GM21367 (cell line): ENCODE results near the gene ZNF442.
"Not testable (repeated sequence)": the region's sequence is repeated elsewhere in the genome, so short reads cannot be mapped to it uniquely, and the experiment has no call there.

ENCODE experiments used
- ATAC-seq: cut with Tn5 transposase; IDR thresholded peaks from one replicate; pipeline ENCODE4 v1.9.1; 2021; ENCODE audit not compliant: unreplicated experiment

Gene ZNF442

GRCh38 chr19:12365236-12366162 is at the start of gene ZNF442:
TSS of gene ZNF442 (minus strand) at chr19:12365683. CDS start at chr19:12363631, 2,052 bp downstream.
- ATAC-seq = peak; percentile 81

- no peak for ATAC-seq
Measured at GRCh38 chr19:12411893-12412292, 46.4 kb upstream of the ZNF442 start.

- ATAC-seq = peak; percentile 83
Measured at GRCh38 chr19:12400633-12401502, 35.4 kb upstream of the ZNF442 start, which contains the start of gene ZNF799. TSS of gene ZNF799 (minus strand) at chr19:12401271. CDS start at chr19:12401070, 201 bp downstream.

- peak; percentile 26 for ATAC-seq
Measured at GRCh38 chr19:12399901-12400632, 34.6 kb upstream of the ZNF442 start.

GRCh38 chr19:12391148-12391547 is 25.7 kb upstream of the ZNF442 start:
- ATAC-seq = not testable (repeated sequence)

GRCh38 chr19:12386365-12386764 is 20.9 kb upstream of the ZNF442 start:
- ATAC-seq = not testable (repeated sequence)

GRCh38 chr19:12380444-12380737 is 14.9 kb upstream of the ZNF442 start:
- no peak for ATAC-seq

GRCh38 chr19:12379732-12380443 is 14.4 kb upstream of the ZNF442 start:
- ATAC-seq = no peak

GRCh38 chr19:12374026-12374425 is 8.5 kb upstream of the ZNF442 start:
- ATAC-seq = no peak

- no peak for ATAC-seq
Measured at GRCh38 chr19:12364391-12365235, 870 bp downstream of the ZNF442 start.

- ATAC-seq = not testable (repeated sequence)
Measured at GRCh38 chr19:12362236-12362635, 3.2 kb downstream of the ZNF442 start.

GRCh38 chr19:12353375-12353774 is 12.1 kb downstream of the ZNF442 start:
- no peak for ATAC-seq

- no peak for ATAC-seq
Measured at GRCh38 chr19:12350890-12351197, 14.6 kb downstream of the ZNF442 start.

- ATAC-seq = no peak
Measured at GRCh38 chr19:12350185-12350889, 15.1 kb downstream of the ZNF442 start.

- no peak for ATAC-seq
Measured at GRCh38 chr19:12346896-12347295, 18.6 kb downstream of the ZNF442 start.

- no peak for ATAC-seq
Measured at GRCh38 chr19:12345197-12345596, 20.3 kb downstream of the ZNF442 start.

- ATAC-seq = peak; percentile 89
Measured at GRCh38 chr19:12333162-12334159, 32.0 kb downstream of the ZNF442 start, which contains the start of gene ZNF563. TSS of gene ZNF563 (minus strand) at chr19:12333633. CDS start at chr19:12333482, 151 bp downstream.
